ENCODE results near the gene SMARCB1. TPM values are rescaled to one million over a fixed set of nuclear protein-coding genes. Genes with fewer than 3 reads are reported as not detected.

SMARCB1 gene
- total and polyA plus RNA-seq, 2 of the 4 experiments (the other 2 are of a cell fraction) = 110 to 159 TPM

- no peaks in the 10 kb centered on the region for H3K9me1 ChIP-seq (ENCODE audit: insufficient read depth, low read length)
- TF ChIP-seq ELK1 (IDR thresholded peaks at IDR 0.05; ENCODE audit: borderline replicate concordance, low read depth, low read length) (no peak), BHLHE40 (IDR thresholded peaks at IDR 0.05; ENCODE audit: low read depth, low read length) (no peak), CHD1 (IDR thresholded peaks at IDR 0.05; ENCODE audit: low read depth, low read length) (no peak), SMC3 (IDR thresholded peaks at IDR 0.05; ENCODE audit: low read depth, low read length) (no peak), FOS (IDR thresholded peaks at IDR 0.05; ENCODE audit: low read depth, low read length) (no peak)
- in situ Hi-C loops (cut with MboI; ENCODE audit: low sequenced_read_pairs) = loop anchor here (10.0 kb wide), 1 partner anchor 316 kb away; no protein-coding TSS in a partner anchor
Observed at GRCh38 chr22:23841292-23841691, 54.5 kb downstream of the SMARCB1 start.

More at GRCh38 chr22:23841292-23841691, 54.5 kb downstream of the SMARCB1 start:
- no peak overlapping the region for H3K27ac ChIP-seq (ENCODE audit: insufficient read depth, low read length)
- ChIA-PET CTCF (no interaction called here), POLR2A (ENCODE audit: unreplicated experiment) (no interaction called here)
- no TSS peak for BruUV-seq (replicated peaks)
- no peak overlapping the region for H3K9ac ChIP-seq (ENCODE audit: low read depth, low read length)
- intact Hi-C loops (cut with micrococcal nuclease) = no loop called here
- no peaks in the 10 kb centered on the region; the same call in 1 of the 2 replicates for H4K20me1 ChIP-seq (ENCODE audit: insufficient read depth, low read length)
- H3K4me3 ChIP-seq (ENCODE audit: insufficient read depth, low read depth, low read length) = no peak overlapping the region
- no peak overlapping the region for H2AFZ ChIP-seq (replicated peaks; ENCODE audit: low read length, poor library complexity)
- no peak overlapping the region for H2BK5ac ChIP-seq (ENCODE audit: low read depth, low read length, poor library complexity, severe bottlenecking)
- no peak overlapping the region for H2BK120ac ChIP-seq (ENCODE audit: low read depth, low read length)
- peaks cover 4% of the 10 kb centered on the region; the same call in 1 of the 2 replicates for H3K36me3 ChIP-seq (ENCODE audit: control insufficient read depth, insufficient read depth, low read length)
- dilution Hi-C loops (cut with HindIII; ENCODE audit: low sequenced_read_pairs, unreplicated experiment) = no loop called here
- H3K23ac ChIP-seq (ENCODE audit: low read depth, low read length) = no peak overlapping the region
- H3K4me1 ChIP-seq (ENCODE audit: control insufficient read depth, insufficient read depth, low read length) = peaks cover 11% of the 10 kb centered on the region
- no peak overlapping the region for H2BK15ac ChIP-seq (ENCODE audit: low read depth, low read length)
- DNase-seq = no peak
- H3K4ac ChIP-seq (ENCODE audit: low read depth, low read length) = no peak overlapping the region
- no peak overlapping the region for H4K91ac ChIP-seq (ENCODE audit: insufficient read depth, low read depth, low read length)
- ATAC-seq (ENCODE audit: low read depth) = no peak
- no peaks in the 10 kb centered on the region for H3K79me1 ChIP-seq (ENCODE audit: low read depth in 1 of 2, low read length in 2 of 2)
- H2AK9ac ChIP-seq (replicated peaks; ENCODE audit: low read depth, low read length, poor library complexity) = peak overlapping the region; percentile 15
- no peak overlapping the region for H3K4me2 ChIP-seq (ENCODE audit: low read depth, low read length)
- no peaks in the 10 kb centered on the region for H3K9me3 ChIP-seq (ENCODE audit: control insufficient read depth, insufficient read depth, low read length)
- H3K14ac ChIP-seq (replicated peaks; ENCODE audit: low read depth, low read length) = no peak overlapping the region
- 76% methylated on average over 4 of the region's 5 CpGs; no CpG with 5 or more reads in 1 of the 2 experiments for WGBS, 2 experiments (ENCODE audit: extremely low coverage in 2 of 2, insufficient read length in 1 of 2)
- no peak overlapping the region for H3K18ac ChIP-seq (ENCODE audit: low read depth, low read length)
- H4K8ac ChIP-seq (ENCODE audit: low read depth in 2 of 2, low read length in 2 of 2) = no peak overlapping the region
- H3K27me3 ChIP-seq (ENCODE audit: control insufficient read depth, insufficient read depth, low read length) = no peaks in the 10 kb centered on the region; the same call in 1 of the 2 replicates
- H2AK5ac ChIP-seq (ENCODE audit: low read depth, low read length) = 0 out of 2 replicates have a peak overlapping the region, but pooled peaks have one; percentile 17
- no peak overlapping the region for H3K56ac ChIP-seq (ENCODE audit: extremely low read depth, insufficient read depth, low read length)
- H2BK20ac ChIP-seq (ENCODE audit: low read depth, low read length) = no peak overlapping the region
- H4K5ac ChIP-seq (ENCODE audit: low read depth, low read length) = no peak overlapping the region
